HEK293T (cell line): Measurements from ENCODE around the gene NIP7.

Source experiments
- ELF4 ChIP-seq: fragments of 450-650 bp; IDR thresholded peaks from 2 replicates; pipeline ENCODE4 v1.6.1; 2017; ENCODE audit warnings: antibody characterized with exemption
- FOXM1 ChIP-seq: fragments of 450-650 bp; IDR thresholded peaks from 2 replicates; pipeline ENCODE4 v1.6.1; 2017; ENCODE audit warnings: mild to moderate bottlenecking, borderline replicate concordance
- HDGF ChIP-seq: fragments of 450-650 bp; IDR thresholded peaks from 2 replicates; pipeline ENCODE4 v1.6.1; 2017; ENCODE audit warnings: antibody characterized with exemption, borderline replicate concordance
- PKNOX1 ChIP-seq: fragments of 450-650 bp; IDR thresholded peaks from 2 replicates; pipeline ENCODE4 v1.6.1; 2016

DNA sequence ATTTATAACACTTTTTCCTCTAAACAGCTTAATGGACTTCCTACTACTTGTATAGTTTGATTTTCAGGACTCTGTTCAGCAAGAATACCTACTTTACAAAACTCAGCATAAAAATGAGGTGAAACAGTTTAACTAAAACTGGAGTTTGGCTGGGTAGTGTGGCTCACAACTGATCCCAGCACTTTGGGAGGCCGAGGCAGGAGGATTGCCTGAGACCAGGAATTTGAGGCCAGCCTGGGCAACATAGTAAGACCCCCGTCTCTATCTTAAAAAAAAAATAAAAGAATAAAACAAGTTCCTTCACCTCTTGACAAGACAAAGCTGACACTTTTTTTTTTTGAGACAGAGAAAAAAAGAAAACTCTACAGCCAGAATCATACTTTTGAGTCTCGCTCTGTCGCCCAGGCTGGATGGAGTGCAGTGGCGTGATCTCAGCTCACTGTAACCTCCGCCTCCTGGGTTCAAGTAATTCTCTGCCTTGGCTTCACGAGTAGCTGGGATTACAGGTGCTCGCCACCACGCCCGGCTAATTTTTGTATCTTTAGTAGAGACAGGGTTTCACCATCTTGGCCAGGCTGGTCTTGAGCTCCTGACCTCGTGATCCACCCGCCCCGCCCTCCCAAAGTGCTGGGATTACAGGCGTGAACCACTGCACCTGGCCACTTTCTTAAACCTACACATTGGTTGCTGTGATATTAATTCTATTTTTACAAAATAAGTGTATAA lies 11.8 kb upstream of the NIP7 start:
- TF ChIP-seq PKNOX1 (no peak), HDGF (no peak), FOXM1 (no peak), ELF4 (no peak)
